ENCODE measurements around the gene MRPL44.

Gene MRPL44

DNA sequence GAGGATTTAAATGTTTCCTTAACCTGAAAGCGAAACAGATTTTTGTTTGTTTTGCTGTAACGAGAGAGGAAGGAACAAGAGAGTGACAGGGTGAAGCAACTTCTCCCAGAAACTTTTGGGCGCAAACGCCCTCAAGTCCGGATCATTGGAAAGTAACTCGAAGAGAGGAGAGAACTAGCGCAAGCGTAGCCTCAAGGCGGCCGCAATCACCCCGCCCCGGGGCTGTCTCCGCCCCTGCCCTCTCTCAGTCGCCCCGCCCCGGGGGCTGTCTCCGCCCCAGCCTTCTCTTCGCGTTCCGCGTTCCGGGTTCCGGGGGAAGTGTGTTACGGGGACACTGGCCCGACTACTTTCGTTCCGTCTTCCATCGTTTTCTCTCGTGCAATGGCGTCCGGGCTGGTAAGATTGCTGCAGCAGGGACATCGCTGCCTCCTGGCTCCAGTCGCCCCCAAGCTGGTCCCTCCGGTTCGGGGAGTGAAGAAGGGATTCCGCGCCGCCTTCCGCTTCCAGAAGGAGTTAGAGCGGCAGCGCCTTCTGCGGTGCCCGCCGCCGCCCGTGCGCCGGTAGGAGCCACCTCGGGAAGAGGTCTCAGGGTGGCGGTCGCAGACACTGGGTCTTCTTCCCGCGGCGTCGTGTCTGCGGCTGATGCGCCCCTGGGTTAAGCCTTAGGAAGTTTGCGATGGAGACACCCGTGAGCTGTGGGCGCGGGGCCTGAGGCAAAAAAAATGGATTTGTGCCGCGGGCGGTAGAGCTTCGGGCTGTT is at the start of gene MRPL44:
Gene MRPL44 (plus strand): TSS at position 372 of the 760 bp plus-strand sequence. CDS start 10 bp downstream, at position 382.
- peak; percentile 53 for DNase-seq

DNA sequence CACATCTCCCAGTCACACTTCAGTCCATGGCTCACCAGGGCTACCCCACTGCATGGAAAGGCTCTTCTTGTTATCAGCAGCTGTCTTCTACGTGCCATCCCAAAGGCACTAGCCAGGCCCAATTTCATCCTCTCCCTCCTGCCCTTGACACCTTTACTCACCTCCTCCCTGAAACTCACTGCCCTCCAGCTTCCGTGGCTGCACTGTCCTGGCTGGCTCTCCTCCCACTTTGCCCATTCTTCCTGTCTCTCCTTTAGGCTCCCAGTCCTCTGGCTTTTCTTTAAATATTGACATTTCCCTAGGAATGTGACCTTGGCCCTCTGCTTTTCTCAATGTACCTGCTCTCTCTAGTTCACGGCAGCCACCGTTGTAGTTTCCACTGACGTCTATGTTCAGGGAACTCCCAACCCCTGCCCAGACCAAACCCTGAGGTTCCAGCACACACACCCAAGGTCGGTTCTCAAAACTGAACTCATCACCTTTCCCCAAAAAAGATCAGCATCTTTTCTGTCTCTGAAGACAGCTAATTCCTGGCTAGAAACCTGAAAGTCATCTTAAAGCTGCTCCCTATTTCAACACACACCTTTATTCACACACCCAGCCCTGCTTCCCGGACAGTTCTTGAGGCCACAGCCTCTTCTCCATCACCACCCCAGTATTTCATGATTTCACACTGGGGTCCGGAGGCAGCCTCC is 48.8 kb upstream of the MRPL44 start:
- DNase-seq, result no peak

DNA sequence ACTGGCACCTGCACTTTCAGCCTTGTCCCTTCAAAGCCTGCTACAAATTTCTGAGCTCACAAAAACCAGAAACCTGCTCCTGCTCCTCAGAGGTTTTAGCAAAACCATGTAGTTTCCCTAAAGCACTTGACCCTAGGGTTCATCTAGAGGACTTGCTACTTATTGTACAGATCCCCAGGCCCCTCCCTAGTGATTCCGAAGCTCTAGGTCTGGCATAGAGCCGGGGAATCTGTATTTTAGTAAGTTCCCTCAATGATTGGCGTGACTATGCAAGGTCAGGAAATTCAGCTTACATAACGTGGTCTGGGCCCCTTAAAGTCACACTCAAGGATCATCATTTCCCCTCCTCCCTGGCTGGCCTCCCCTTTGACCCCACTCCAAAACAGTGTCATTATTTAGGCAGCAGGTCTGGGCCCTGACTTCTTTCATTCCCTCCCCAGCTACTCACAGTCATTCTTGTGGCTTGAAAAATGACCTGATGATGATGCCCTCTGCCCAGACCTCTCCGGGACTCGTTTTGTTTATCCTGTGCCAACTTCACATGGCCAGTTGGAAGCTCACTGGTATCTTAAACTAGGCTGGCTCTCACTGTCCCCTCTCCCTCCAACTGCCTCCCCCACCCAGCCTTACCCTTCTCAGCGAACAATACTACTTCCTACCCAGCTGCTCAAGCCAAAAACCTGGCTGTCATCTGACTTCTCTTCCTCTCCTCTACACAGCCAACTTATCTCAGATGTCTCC is 48.1 kb upstream of the MRPL44 start:
- DNase-seq, result no peak

DNA sequence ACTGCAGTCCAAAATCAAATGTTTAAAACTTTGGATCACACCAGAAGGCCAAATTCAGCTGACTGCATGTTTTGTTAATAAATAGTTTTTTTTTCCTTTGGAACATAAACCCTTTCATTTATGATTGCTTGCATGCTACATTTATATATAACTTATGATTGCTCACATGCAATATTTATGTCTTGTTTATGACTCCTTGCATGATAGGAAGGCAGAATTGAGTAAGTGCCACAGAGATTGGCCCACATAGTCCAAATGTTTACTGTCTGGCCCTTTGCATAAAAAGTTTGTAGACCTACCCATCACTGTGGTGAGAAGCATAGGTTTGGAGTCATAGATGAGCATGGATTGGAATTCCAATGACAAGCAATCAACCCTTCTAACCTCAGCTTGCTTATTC is 42.9 kb upstream of the MRPL44 start:
- DNase-seq, result no peak

DNA sequence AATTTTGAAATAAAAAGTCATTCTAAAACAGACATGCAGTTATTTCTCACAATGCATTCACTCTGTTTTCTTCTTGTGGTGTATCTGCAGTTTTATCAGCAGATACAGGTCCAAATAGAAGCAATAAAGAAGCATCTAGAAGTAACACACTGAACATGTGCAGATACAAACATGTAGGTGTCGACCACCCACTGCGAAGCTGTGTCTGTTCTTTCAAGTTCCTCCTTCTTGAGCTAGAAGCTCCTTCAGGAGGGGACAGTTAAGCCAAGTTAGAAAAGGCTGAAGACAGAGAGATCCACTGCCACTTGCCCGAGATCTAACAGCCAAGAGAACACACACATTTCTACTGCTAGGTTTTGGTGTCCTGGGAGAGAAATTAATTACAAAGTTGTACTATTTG is 42.2 kb upstream of the MRPL44 start:
- DNase-seq, result no peak

DNA sequence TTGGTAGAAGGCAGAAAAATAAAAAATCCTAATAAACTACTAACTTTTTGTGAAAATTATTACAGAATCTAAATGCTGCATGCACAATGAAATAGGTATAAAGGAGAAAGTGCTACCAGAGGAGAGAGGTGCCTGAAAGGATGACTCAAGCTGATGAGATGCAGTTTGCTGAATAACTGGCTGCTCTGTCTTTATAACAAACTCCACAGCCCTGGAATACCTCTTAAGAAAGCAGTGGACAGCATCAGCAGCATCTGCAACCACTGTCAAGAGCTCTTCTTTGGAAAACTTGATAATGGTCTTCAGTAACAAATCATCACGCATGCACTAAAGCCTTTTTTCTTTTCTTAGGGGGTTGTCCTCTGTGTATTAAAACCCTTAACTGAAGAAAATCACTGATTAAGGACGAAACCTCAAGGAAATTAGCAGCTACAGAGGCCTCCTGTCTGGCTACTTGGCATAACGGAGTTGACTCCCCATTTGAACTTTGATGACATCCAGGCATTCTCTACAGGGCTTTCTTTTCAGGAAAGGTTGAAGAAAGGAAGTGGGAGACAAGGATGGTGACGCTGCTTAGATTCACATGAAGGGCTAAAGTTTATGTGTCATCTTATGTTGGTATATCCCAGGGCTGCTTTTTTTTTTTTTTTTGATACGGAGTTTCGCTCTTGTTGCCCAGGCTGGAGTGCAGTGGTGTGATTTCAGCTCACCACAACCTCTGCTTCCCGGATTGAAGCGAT is 40.9 kb upstream of the MRPL44 start:
- no peak for DNase-seq

DNA sequence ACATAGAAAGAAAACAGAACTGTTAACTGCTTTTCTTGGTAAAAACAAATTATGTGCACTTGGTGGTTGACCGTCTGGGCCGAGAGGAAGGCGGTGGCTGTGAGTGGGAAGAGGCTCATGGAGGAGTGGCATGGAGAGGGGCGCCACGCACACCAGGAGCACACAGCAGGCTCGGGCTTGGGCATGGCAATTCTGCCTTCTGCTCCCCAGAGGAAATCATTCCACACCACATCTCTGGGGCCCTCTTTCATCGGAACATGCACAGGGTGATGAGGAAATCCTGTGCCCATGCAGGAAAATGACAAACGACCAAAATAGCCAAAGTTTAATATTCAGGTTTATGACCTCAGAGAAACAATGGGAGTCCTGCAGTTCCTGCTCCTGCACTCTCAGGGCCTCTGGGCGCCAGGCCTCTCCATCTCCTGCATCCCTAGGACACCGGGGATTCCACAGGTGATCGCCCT is 38.6 kb upstream of the MRPL44 start:
- no peak for DNase-seq

DNA sequence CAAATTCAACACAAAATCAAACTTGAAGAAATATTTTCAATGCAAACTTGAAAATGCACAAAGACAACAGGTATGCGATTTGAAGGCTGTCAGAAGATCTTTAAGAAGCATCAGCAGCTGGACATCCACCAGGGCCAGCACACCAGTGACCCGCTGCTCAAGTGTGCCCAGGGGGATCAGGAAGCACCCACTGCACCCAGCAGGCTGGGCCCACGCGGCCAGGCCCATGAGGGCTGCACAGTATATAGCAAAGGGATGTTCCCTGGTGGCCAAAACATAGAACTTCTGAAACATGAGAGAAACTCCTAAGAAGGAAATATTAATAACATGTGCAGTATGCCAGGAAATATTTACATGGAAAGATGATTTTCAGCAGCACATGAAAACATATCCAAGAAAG is 37.2 kb upstream of the MRPL44 start:
- no peak for DNase-seq

DNA sequence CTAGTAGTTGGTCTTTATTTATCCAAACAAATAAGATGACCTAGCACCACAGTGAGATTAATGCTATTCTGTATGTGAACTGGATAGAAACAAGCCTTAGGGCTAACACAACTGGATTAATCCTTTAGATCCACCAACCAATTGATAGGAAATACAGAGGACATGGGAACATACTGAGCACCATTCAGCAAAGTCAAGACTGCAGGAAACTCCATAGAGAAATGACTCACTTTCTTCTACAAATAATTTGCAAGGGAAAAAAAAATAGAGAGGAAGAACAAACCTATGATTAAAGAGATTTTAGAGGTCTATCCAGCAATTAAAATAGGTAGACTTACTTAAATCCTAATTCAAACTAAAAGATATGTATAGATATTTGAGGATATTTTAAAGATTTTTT is 36.1 kb upstream of the MRPL44 start:
- DNase-seq, result no peak

DNA sequence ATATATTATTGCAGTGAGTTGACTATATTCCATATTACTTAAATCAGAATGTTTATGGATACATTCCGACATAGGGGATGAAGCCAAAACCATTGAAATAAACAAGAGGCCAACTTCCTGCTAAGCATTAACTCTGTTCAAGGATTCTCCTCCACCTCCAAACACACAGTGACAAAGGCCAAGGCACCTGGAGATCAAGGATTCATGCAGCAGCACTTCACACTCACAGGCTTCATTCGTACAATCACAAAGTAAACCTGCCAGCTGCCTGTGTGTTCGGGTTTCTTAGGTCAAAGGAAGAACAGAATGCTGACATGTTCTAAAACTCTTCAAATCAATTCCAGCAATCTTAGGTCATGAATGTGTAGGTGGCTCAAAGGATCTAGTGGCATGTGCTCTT is 35.0 kb upstream of the MRPL44 start:
- DNase-seq, result no peak

DNA sequence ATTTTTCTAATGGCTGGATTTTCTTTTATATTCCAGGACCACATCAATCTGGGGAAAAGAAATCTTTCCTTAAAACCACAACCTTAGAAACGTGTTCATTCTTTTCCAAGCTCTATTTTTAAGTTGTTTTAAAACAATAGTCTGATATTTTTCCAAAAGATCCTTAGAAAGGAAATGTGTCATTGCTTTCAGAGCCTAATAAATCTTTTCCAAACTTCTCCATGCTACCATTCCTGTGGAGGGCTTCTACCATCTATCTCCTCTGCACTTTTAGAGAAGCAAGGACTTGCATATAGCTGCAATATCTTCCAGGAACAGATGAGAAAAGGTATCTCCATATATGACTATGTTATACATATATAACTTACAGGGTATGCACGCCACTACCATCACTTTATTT is 33.3 kb upstream of the MRPL44 start:
- no peak for DNase-seq

DNA sequence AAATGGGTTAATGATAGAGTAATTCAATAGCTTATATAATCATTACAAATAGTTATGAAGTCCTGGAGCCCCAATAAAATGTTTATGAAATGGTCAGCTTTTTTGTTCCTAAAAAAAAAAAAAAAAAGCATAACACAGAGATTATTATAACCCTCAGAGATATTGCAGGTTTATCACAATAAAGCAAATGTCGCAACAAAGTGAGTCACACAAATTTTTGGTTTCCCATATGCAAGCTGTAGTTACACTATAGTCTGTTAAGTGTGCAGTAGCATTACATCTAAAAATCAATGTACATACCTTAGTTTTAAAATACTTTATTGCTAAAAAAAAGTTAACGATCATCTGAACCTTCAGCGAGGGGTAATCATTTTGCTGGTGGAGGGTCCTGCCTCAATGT is 32.2 kb upstream of the MRPL44 start:
- DNase-seq, result no peak

DNA sequence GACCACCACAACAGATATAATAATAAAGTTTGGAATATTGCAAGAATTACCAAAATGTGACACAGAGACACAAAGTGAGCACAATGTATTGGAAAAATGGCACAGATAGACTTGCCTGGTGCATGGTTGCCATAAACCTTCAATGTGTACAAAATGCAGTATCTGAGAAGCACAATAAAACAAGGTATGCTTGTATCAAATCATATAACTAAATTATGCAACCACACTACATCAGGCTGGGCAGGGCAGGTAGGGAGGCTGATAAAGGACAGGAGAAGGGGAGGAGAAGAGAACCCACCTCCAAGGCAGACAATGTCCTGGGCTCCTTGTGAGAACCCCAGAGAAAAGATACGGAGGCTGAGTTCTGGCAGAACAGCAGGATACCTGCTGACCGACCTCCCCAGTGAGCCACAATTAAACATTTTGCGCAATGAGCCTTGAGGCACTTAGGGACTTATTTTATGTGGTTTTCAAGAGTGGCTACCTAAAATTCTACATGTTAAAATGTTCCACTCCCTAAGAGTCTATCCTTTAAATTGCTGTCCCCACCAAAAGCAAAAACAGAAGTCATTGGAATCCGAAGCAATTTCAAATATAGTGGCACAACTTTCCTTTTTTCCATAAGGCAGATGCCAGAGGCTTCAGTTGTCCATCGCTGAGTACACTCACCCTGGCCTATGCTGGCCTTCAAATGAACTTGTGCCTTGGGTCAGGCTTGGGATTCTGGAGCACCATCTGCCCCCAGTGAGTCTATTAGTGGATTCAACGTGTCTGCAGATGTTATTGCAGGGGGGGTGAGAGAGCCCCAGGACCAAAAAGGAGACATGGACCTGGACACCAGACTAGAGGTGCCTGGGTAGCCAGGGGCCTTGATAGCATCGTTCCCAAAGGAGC is 28.9 kb upstream of the MRPL44 start:
- DNase-seq, result no peak

DNA sequence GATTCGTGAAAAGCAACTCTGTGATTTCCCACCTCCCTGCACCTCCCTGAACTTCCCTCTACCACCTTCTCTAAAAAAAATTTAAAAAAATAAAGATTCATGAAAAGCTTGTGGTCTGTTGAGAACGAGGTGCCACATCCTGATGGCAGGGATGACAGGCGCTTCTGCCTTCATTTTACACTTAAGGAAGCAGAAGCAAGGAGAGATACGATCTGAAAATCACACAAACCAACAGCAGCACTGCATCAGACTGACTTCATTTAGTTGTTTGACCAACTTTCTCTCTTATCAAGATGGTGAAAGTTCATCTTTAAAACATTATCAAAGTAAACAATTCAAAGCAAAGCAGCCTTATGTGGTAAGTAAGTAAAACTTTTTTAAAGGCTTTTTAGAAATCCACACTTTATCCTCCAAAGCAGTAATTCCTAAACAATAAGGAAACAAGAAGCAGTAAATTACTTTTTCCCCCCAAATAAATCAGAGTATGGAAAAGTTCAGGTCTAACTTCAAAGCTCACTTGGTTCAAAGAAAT is 27.6 kb upstream of the MRPL44 start:
- no peak for DNase-seq

DNA sequence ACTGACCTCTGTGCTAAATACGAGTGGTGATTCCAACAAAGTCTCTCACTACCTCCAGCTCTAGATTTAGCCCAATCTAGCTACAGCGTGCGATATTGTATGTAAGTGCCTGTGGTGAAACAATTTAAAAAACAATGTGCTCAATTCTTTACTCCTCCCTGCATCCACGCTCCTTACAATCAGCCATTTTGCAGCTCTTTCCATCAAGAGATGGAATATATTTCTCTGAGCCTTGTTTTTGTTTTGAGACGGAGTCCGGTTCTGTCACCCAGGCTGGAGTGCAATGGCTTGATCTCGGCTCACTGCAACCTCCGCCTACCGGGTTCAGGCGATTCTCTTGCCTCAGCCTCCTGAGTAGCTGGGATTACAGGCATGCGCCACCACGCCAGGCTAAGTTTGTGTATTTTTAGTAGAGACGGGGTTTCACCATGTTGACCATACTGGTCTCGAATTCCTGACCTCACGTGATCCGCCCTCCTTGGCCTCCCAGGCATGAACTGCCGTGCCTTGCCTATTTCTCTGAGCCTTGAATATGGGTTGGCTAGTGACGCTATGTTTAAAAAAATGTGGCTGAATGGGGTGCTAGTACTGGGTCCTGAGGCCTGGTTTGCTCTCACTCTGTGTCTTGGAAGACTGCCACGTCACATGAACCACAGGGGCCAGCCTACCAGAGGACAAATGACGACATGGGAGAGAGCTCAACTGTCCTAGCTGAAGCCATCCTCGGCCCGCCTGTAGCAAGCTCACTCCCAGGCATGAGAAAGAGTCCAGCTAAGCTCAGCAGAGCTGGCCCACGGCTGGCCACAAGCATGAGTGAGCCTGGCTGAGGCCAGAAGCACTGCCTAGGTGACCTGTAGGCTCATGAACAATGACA is 26.9 kb upstream of the MRPL44 start:
- no peak for DNase-seq

DNA sequence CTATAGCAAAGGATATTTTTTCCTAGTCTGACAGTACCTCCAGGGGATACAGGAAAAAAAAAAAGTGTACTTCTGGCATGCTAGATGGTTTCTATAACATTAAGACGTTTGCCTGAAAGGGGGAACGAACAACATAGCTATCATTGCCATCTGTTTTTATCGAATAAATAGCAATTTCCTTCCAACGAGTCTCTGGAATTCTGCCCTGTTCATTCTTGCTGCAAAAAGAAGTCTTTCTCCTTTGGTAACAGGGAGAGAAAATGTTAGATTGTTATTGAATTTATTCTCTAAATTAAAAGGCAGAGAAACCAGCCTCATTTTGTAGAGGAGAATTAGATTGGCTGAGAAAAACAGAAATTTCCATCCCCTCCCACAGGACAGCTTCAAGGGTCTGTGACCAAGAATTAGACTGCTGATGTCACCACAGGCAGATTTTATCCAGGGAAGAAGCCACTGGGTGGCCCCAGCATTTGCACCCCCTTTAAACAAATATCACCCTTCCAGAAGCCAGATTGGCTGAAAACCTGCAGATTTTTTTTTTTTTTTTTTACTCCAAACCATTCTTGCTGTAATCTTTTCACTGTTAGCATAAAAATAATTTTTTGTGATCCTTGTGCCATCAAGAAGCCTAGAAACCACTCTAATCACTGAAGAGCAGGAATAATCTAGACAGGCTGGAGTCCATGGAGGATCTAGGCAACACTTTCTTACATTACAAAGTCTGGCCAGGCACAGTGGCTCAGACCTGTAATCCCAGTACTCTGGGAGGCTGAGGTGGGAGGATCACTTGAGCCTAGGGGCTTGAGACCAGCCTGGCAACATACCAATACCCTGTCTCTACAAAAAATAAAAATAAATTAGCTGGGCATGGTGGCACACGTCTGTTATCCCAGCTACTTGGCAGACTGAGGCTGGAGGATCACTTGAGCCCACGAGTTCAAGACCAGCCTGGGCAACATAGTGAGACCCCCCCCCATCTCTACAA is 24.2 kb upstream of the MRPL44 start:
- no peak for DNase-seq

DNA sequence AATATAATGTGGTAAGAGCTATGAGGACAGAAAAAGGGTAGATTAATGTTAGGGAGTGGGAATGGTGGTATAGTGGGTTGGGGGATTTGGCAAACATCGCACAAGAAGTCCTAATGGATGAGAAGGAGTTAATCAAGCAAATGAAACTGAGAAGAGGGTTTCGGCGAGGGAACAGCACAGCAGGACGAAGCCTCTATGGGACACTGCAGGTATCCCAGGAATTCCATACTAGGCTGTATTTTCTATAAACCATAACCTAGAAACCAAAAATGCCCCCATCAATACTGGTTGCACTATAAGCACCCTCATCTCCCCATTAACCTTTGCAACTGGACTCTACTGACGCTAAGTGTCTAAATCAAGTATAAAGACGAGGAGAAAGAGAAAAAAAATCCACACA is 22.4 kb upstream of the MRPL44 start:
- DNase-seq, result no peak

DNA sequence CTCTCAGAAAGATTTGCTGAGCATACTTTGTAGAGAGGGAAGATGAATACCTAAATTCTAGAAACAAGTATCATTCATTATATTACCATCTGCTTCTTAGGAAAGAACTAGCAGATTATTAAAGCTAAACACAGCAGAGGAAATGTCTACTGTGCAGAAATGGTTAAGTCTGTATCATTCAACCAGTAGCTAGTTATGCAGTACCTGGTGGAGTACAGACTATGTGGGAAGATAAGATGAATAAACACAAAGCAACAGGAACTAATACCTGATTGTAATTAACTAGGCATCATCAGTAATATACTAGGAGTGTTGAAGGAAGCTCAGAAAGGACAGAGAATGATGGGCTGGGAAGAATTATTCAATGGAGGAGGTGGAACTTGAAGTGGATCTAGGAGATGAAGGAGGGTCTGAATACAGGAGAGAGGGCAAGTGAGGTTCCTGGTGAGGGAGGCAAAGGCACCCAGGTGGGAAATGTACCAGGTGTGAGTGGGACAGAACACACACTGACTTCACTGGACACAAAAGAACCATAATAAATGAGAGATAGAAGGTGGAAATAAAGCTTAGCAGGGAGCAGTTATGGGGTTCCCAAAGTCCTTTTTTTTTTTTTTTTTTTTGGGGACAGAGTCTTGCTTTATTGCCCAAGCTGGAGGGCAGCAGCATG is 21.7 kb upstream of the MRPL44 start:
- no peak for DNase-seq

DNA sequence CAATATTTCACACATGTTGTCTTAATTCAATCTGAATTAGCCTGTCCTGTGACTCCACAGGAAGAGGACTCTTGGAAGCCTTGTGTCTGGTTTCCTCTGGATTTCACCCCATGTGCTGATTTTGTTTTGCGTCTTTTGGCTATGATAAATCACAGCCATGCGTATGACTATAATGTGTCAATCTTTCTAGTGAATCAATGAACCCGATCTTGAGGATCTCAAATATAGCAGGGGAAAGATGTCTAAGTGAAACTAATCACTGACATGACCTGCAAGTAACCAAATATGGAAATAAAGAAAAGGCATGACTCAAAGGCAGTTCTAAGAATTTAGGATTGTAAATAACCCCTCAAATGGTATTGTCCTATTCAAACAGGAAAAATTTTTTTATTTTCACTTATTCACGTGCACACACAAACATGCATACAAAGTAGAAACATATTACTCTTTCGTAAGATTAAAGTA is 20.4 kb upstream of the MRPL44 start:
- DNase-seq, result no peak
